Measurements from ENCODE around the gene SPAG17. TPM values are rescaled to one million over a fixed set of nuclear protein-coding genes. Genes with fewer than 3 reads are reported as not detected.

SPAG17 gene
- total and polyA plus RNA-seq, 2 experiments from 2014 or later, result 0.36 to 1.7 TPM

DNA sequence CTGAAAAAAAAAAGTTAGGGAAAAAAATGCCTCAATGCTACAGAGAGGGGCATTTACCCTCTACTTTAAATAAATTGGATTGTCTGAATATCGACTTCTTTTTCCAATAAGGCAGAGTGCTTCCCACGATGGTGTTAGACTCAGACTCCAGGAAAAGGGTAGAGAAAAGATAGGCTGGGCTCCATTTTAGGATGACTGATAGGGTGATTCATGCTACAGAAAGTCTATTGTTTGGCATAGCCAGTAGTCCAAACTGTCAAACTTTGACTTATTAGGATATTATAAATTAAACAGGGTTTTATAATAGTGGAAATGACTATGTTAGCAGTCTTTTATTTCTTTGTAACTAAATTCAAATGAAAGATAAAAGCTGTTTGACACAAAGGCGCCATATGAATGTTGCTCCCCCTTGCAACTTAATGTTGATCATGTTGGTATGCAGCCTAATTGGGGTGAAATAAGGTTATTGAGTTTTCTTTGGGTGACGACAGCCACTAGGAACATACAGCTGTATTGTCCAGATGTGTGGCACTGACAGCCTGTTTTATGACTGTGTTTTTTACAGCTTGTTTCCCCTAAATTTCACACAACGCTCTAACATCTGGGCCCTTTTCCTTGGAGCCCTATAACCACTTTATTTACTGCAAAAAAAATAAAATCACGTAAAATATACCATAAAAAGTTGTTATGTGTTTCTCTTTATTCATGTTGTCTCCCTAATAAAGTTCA, 69.3 kb downstream of the SPAG17 start:
- 75% methylated on average over 6 of the region's 6 CpGs for WGBS (ENCODE audit: low lambda C conversion rate, missing lambda C conversion rate)
- Histone ChIP-seq H3K4me2 (no peak overlapping the region), H3K9me2 (replicated peaks; ENCODE audit: insufficient read depth) (no peaks in the 10 kb centered on the region), H3K4me1 (ENCODE audit: insufficient read depth) (peaks cover 10% of the 10 kb centered on the region), H3K79me2 (no peaks in the 10 kb centered on the region), H3K27ac (no peak overlapping the region), H2AFZ (no peak overlapping the region), H3K36me3 (replicated peaks; ENCODE audit: insufficient read depth, low read depth) (no peaks in the 10 kb centered on the region), H3K9me3 (ENCODE audit: low read depth) (no peaks in the 10 kb centered on the region), H4K20me1 (ENCODE audit: insufficient read depth, poor library complexity, severe bottlenecking) (no peaks in the 10 kb centered on the region), H3K4me3 (no peak overlapping the region), H3K27me3 (no peaks in the 10 kb centered on the region)
- no peak for DNase-seq (ENCODE audit: low spot score)
- no peak for TF ChIP-seq EZH2 (IDR thresholded peaks at IDR 0.05; ENCODE audit: borderline replicate concordance)
- no peak for TF ChIP-seq EZH2phosphoT487 (IDR thresholded peaks at IDR 0.05; ENCODE audit: low read depth, severe bottlenecking, unreplicated experiment)

DNA sequence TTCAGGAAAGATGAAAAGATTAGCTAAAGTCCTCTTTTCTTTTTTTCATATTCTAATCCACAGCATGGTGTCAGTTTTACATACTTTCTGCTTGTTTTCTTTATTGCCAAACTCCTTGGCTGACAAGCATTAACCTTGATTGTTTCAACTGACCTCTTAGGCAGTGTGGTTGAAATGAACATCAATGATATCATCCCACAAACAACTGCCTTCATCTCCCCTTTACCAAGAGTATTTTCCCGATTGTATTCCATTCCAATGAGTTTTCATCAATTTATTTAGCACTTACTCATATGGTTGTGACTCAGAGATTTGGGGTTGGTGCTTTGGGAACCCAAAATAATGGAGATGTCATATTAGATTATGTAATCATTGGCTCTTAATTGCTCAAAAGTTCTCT, 71.8 kb downstream of the SPAG17 start:
- WGBS (ENCODE audit: low lambda C conversion rate, missing lambda C conversion rate), result 60% methylated on average over 1 of the region's 1 CpG
- no peaks in the 10 kb centered on the region for H3K79me2 ChIP-seq
- H3K4me2 ChIP-seq, result no peak overlapping the region

DNA sequence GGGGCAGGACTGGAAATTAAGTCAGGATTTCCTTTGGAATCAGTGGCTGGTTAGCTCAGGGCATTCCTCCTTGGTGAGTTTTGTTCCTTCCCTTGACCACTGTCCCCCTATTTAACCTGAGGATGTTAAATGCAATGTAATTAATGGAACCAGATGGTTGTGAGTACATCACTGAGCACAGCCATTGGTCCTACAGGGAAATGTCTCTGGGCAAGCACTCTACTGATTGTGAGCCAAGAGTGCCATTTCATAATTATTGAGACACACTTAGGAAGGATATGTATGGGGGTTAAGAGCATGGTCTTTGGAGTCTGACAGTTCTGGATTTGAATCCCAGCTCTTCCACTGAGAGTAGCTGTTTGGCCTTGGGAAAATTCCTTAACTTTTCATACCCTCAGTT, 74.4 kb downstream of the SPAG17 start:
- no peaks in the 10 kb centered on the region for H4K20me1 ChIP-seq (ENCODE audit: insufficient read depth, poor library complexity, severe bottlenecking)
- no peak overlapping the region for H3K27ac ChIP-seq
- H3K4me2 ChIP-seq, result no peak overlapping the region
- no peaks in the 10 kb centered on the region for H3K4me1 ChIP-seq (ENCODE audit: insufficient read depth)
- H2AFZ ChIP-seq, result no peak overlapping the region
- no peak for DNase-seq (ENCODE audit: low spot score)
- H3K27me3 ChIP-seq, result no peaks in the 10 kb centered on the region
- H3K9me3 ChIP-seq (ENCODE audit: low read depth), result no peaks in the 10 kb centered on the region
- no peaks in the 10 kb centered on the region for H3K36me3 ChIP-seq (replicated peaks; ENCODE audit: insufficient read depth, low read depth)
- no peaks in the 10 kb centered on the region for H3K9me2 ChIP-seq (replicated peaks; ENCODE audit: insufficient read depth)
- TF ChIP-seq EZH2 (IDR thresholded peaks at IDR 0.05; ENCODE audit: borderline replicate concordance) (no peak), EZH2phosphoT487 (IDR thresholded peaks at IDR 0.05; ENCODE audit: low read depth, severe bottlenecking, unreplicated experiment) (no peak)
- TF ChIP-seq, protein P1, sequence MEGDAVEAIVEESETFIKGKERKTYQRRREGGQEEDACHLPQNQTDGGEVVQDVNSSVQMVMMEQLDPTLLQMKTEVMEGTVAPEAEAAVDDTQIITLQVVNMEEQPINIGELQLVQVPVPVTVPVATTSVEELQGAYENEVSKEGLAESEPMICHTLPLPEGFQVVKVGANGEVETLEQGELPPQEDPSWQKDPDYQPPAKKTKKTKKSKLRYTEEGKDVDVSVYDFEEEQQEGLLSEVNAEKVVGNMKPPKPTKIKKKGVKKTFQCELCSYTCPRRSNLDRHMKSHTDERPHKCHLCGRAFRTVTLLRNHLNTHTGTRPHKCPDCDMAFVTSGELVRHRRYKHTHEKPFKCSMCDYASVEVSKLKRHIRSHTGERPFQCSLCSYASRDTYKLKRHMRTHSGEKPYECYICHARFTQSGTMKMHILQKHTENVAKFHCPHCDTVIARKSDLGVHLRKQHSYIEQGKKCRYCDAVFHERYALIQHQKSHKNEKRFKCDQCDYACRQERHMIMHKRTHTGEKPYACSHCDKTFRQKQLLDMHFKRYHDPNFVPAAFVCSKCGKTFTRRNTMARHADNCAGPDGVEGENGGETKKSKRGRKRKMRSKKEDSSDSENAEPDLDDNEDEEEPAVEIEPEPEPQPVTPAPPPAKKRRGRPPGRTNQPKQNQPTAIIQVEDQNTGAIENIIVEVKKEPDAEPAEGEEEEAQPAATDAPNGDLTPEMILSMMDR (IDR thresholded peaks at IDR 0.05; ENCODE audit: poor library complexity), result no peak
- no peak overlapping the region for H3K4me3 ChIP-seq
- H3K79me2 ChIP-seq, result no peaks in the 10 kb centered on the region

More for the DNA sequence above, 71.8 kb downstream of the SPAG17 start:
- H3K4me3 ChIP-seq, result no peak overlapping the region
- H3K9me2 ChIP-seq (replicated peaks; ENCODE audit: insufficient read depth), result no peaks in the 10 kb centered on the region
- no peaks in the 10 kb centered on the region for H3K36me3 ChIP-seq (replicated peaks; ENCODE audit: insufficient read depth, low read depth)
- H2AFZ ChIP-seq, result no peak overlapping the region
- peaks cover 2% of the 10 kb centered on the region for H3K4me1 ChIP-seq (ENCODE audit: insufficient read depth)
- DNase-seq (ENCODE audit: low spot score), result no peak
- H3K27me3 ChIP-seq, result no peaks in the 10 kb centered on the region
- TF ChIP-seq EZH2 (IDR thresholded peaks at IDR 0.05; ENCODE audit: borderline replicate concordance), result no peak
- TF ChIP-seq, protein P1 (IDR thresholded peaks at IDR 0.05; ENCODE audit: poor library complexity), result no peak
- no peak for TF ChIP-seq EZH2phosphoT487 (IDR thresholded peaks at IDR 0.05; ENCODE audit: low read depth, severe bottlenecking, unreplicated experiment)
- H3K9me3 ChIP-seq (ENCODE audit: low read depth), result no peaks in the 10 kb centered on the region
- H3K27ac ChIP-seq, result no peak overlapping the region
- H4K20me1 ChIP-seq (ENCODE audit: insufficient read depth, poor library complexity, severe bottlenecking), result no peaks in the 10 kb centered on the region

GRCh38 chr1:118104951-118105350, 80.1 kb downstream of the SPAG17 start:
- H3K79me2 ChIP-seq, result no peaks in the 10 kb centered on the region
- no peaks in the 10 kb centered on the region for H4K20me1 ChIP-seq (ENCODE audit: insufficient read depth, poor library complexity, severe bottlenecking)
- no peak overlapping the region for H3K4me3 ChIP-seq
- no peak overlapping the region for H3K27ac ChIP-seq
- TF ChIP-seq EZH2 (IDR thresholded peaks at IDR 0.05; ENCODE audit: borderline replicate concordance) (no peak), EZH2phosphoT487 (IDR thresholded peaks at IDR 0.05; ENCODE audit: low read depth, severe bottlenecking, unreplicated experiment) (no peak)
- TF ChIP-seq, protein P1 (IDR thresholded peaks at IDR 0.05; ENCODE audit: poor library complexity), result no peak
- H3K36me3 ChIP-seq (replicated peaks; ENCODE audit: insufficient read depth, low read depth), result no peaks in the 10 kb centered on the region
- no peaks in the 10 kb centered on the region for H3K27me3 ChIP-seq
- H3K4me1 ChIP-seq (ENCODE audit: insufficient read depth), result no peaks in the 10 kb centered on the region
- no peak overlapping the region for H3K4me2 ChIP-seq
- no peaks in the 10 kb centered on the region for H3K9me3 ChIP-seq (ENCODE audit: low read depth)
- 91% methylated on average over 3 of the region's 3 CpGs for WGBS (ENCODE audit: low lambda C conversion rate, missing lambda C conversion rate)
- no peak overlapping the region for H2AFZ ChIP-seq
- H3K9me2 ChIP-seq (replicated peaks; ENCODE audit: insufficient read depth), result no peaks in the 10 kb centered on the region
- DNase-seq (ENCODE audit: low spot score), result no peak

Data from hepatocyte (in vitro differentiated cells).